ENCODE results near the gene SMNDC1. TPM values are rescaled to one million over a fixed set of nuclear protein-coding genes. Genes with fewer than 3 reads are reported as not detected.

The SMNDC1 gene
- total and polyA plus RNA-seq, 8 donors = 24.2 to 52.6 (median 45.4) TPM

DNA sequence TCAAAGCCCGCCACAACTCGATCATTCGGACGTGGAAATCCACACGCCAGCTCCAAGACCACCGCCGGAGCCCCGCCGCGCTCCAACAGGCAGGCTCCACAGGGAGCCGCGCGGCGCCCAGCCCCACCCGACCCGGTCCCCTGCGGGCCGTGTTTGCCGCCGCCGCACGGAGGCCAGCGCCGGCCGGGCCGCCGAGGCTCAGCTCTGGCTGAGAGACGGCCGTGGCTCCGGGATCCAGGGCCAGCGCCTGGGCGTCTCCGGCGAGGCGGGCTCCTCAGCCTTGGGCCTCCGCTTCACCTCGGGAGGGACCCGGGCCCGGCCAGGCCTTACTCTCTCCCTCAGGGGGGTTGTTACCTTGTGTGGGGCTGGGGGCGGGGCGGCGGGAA lies 333 bp downstream of the SMNDC1 start:
- peak; percentile 79 for ATAC-seq
- H3K27ac ChIP-seq = peak overlapping the region; percentile 91 to 92
- H3K4me1 ChIP-seq = peaks cover 11 to 62% of the 10 kb centered on the region in 2 donors
- H3K27me3 ChIP-seq = no peaks in the 10 kb centered on the region
- H3K4me3 ChIP-seq = peak overlapping the region; percentile 73 to 87
- TF ChIP-seq, protein P1, sequence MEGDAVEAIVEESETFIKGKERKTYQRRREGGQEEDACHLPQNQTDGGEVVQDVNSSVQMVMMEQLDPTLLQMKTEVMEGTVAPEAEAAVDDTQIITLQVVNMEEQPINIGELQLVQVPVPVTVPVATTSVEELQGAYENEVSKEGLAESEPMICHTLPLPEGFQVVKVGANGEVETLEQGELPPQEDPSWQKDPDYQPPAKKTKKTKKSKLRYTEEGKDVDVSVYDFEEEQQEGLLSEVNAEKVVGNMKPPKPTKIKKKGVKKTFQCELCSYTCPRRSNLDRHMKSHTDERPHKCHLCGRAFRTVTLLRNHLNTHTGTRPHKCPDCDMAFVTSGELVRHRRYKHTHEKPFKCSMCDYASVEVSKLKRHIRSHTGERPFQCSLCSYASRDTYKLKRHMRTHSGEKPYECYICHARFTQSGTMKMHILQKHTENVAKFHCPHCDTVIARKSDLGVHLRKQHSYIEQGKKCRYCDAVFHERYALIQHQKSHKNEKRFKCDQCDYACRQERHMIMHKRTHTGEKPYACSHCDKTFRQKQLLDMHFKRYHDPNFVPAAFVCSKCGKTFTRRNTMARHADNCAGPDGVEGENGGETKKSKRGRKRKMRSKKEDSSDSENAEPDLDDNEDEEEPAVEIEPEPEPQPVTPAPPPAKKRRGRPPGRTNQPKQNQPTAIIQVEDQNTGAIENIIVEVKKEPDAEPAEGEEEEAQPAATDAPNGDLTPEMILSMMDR (IDR thresholded peaks at IDR 0.05) = no peak
- DNase-seq = peak in 2 of 4 donors; percentile 29 to 90
- H3K9me3 ChIP-seq = no peaks in the 10 kb centered on the region
- intact Hi-C loops (cut with DNase I) = no loop called here
- peaks cover 0 to 32% of the 10 kb centered on the region in 2 donors for H3K36me3 ChIP-seq

DNA sequence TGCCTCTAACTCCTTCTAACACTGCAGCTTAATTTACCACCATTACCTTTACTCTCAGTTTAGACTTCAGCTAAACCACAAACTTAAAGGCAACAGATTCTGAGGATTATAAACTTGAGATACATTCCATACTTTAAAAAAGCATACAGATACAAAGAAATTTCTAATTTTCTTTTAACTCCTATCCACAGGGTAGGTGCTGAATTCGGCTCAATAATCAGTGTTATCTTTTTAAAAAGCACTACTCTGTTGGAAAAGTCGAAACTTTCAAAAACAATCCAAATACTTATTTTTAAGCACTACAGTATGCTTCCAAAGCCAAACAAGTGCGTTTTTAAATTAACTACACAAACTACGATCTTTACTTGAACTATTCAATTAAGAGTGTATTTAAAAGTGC lies 1.0 kb downstream of the SMNDC1 start:
- Histone ChIP-seq H3K9me3 (no peaks in the 10 kb centered on the region), H3K27ac (peak overlapping the region in 1 of 2 donors; percentile 91), H3K4me3 (peak overlapping the region; percentile 73 to 87), H3K36me3 (peaks cover 0 to 34% of the 10 kb centered on the region in 2 donors), H3K4me1 (peaks cover 11 to 55% of the 10 kb centered on the region in 2 donors), H3K27me3 (no peaks in the 10 kb centered on the region)
- intact Hi-C loops (cut with DNase I) = no loop called here
- TF ChIP-seq, protein P1 (IDR thresholded peaks at IDR 0.05) = no peak
- no peak for ATAC-seq
- DNase-seq = no peak

DNA sequence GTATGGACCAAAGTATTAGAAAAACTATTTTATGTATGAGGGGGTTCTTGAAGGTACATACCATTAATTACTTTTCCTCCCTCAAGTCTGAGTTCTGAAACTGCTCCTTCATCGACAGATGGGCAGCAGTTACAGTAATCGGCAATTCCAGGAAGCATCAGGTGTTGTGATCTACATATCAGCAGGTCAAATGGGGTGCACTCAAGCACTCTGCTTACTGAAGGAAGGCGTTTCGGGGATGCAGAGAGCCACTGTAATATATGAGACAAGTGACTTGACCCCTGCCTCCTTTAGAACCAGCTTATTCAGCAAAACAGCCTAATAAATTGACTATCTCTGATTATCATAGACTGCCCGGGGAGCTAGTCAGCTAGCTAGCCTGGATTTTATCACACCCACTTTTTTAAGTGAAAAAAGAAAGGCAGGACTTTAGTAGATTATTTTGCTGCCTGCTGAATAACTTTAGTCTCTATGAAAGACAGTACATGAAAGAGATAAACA lies 4.2 kb downstream of the SMNDC1 start:
- TF ChIP-seq, protein P1 (IDR thresholded peaks at IDR 0.05) = no peak
- peaks cover 0 to 64% of the 10 kb centered on the region in 2 donors for H3K36me3 ChIP-seq
- H3K27ac ChIP-seq = no peak overlapping the region
- H3K27me3 ChIP-seq = no peaks in the 10 kb centered on the region
- intact Hi-C loops (cut with DNase I) = no loop called here
- no peak for DNase-seq
- H3K9me3 ChIP-seq = no peaks in the 10 kb centered on the region
- ATAC-seq = no peak
- peaks cover 11 to 60% of the 10 kb centered on the region in 2 donors for H3K4me1 ChIP-seq
- H3K4me3 ChIP-seq = no peak overlapping the region

DNA sequence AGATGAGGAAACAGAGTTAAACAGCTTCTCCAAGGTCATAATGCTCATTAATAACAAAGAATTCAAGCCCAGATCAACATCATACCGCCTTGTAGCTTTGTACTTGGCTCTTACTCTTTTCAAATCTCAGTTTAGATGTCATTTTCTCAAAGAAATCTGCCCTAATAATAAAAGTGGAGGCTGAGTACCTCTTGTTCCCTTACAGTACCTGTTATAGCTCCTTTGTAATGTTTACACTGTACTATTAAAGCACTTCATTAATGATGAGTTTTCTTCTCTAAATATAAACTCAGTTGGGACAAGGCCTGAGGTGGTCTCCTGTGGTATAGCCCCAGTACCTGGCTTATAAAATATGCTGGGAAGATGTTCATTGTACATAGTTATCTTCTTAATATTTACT lies 7.8 kb downstream of the SMNDC1 start:
- H3K9me3 ChIP-seq = no peaks in the 10 kb centered on the region
- DNase-seq = no peak

DNA sequence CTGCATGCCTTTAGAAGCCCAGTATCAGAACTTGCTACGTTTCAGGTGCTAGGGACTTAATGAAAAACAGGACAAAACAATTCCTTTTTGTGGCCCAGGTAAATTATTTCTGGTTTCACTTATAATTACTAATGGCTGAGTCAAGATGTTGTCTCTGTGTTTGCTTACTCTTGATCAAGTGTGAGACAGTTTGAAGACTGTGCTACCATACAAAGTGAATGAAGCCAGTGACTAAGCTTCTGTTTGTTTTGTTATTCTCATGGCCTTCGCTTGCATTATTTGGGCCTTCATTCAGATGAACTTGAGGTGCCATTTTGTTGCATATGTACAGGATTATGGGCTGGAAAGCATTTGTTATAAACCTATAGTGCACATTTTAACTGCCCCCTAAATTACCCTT lies 17.9 kb downstream of the SMNDC1 start:
- TF ChIP-seq, protein P1 (IDR thresholded peaks at IDR 0.05) = no peak
- H3K36me3 ChIP-seq = peaks cover 0 to 65% of the 10 kb centered on the region in 2 donors

More for the DNA sequence above, 7.8 kb downstream of the SMNDC1 start:
- Histone ChIP-seq H3K27ac (no peak overlapping the region), H3K27me3 (no peaks in the 10 kb centered on the region), H3K4me3 (no peak overlapping the region), H3K36me3 (peaks cover 0 to 91% of the 10 kb centered on the region in 2 donors), H3K4me1 (peaks cover 0 to 37% of the 10 kb centered on the region in 2 donors)
- intact Hi-C loops (cut with DNase I) = no loop called here
- TF ChIP-seq, protein P1 (IDR thresholded peaks at IDR 0.05) = no peak
- peak; percentile 71 for ATAC-seq

More for the DNA sequence above, 17.9 kb downstream of the SMNDC1 start:
- Histone ChIP-seq H3K27me3 (no peaks in the 10 kb centered on the region), H3K9me3 (no peaks in the 10 kb centered on the region), H3K4me3 (no peak overlapping the region), H3K4me1 (no peaks in the 10 kb centered on the region), H3K27ac (no peak overlapping the region)
- intact Hi-C loops (cut with DNase I) = loop anchor here in 1 of 2 donors (10.0 kb wide), 1 partner anchor 402 kb away; no protein-coding TSS in a partner anchor
- ATAC-seq (peak; percentile 74), DNase-seq (no peak)
